ENCODE measurements around the gene MSI2. TPM values are rescaled to one million over a fixed set of nuclear protein-coding genes. Genes with fewer than 3 reads are reported as not detected.

MSI2 gene
- total and polyA plus RNA-seq, 4 donors: 9.4 to 64.0 (median 30.4) TPM

DNA sequence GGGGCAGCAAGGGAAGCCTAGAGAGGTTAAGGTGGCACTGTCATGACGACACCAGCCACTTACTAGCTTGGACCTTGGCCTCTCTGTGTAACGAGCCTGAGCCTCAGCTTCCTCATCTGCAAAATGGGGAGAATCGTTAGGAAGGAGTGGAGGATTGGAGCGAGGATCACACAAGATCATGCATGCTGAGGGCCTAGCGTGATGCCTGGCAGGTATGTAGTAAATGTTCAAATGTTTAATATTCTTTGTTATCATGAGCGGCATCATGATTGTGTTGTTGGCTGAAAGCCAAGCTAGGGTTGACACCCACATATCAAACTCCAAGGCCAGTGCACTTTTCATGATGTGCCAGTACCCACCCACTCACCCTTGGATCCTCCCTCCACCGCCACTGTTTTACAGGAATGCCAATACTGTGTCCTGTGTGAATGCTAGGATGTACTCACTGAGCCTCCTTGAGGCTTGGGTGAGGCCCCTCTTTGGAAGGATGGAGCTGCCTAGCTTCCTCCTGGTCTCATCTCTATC, 192.5 kb downstream of the MSI2 start:
- Histone ChIP-seq H3K4me1 (ENCODE audit: control insufficient read depth in 5 of 5, insufficient read depth in 5 of 5, low read length in 5 of 5) (peaks cover 0 to 16% (median 2%) of the 10 kb centered on the region in 5 donors), H3K27ac (ENCODE audit: low read depth in 1 of 2, low read length in 1 of 2) (no peak overlapping the region), H3K36me3 (ENCODE audit: control insufficient read depth in 4 of 4, insufficient read depth in 4 of 4, low read length in 4 of 4) (no peaks in the 10 kb centered on the region), H3K9ac (ENCODE audit: insufficient read depth in 1 of 2, low read length in 2 of 2) (no peak overlapping the region), H3K27me3 (ENCODE audit: control insufficient read depth in 3 of 3, insufficient read depth in 3 of 3, low read length in 2 of 3) (no peaks in the 10 kb centered on the region), H3K9me3 (ENCODE audit: control insufficient read depth in 4 of 4, insufficient read depth in 3 of 4, low read length in 3 of 4) (no peaks in the 10 kb centered on the region), H3K4me3 (no peak overlapping the region)
- TF ChIP-seq, protein P1, sequence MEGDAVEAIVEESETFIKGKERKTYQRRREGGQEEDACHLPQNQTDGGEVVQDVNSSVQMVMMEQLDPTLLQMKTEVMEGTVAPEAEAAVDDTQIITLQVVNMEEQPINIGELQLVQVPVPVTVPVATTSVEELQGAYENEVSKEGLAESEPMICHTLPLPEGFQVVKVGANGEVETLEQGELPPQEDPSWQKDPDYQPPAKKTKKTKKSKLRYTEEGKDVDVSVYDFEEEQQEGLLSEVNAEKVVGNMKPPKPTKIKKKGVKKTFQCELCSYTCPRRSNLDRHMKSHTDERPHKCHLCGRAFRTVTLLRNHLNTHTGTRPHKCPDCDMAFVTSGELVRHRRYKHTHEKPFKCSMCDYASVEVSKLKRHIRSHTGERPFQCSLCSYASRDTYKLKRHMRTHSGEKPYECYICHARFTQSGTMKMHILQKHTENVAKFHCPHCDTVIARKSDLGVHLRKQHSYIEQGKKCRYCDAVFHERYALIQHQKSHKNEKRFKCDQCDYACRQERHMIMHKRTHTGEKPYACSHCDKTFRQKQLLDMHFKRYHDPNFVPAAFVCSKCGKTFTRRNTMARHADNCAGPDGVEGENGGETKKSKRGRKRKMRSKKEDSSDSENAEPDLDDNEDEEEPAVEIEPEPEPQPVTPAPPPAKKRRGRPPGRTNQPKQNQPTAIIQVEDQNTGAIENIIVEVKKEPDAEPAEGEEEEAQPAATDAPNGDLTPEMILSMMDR (IDR thresholded peaks at IDR 0.05; ENCODE audit: control extremely low read depth, extremely low read depth): no peak
- 92 to 96% methylated on average over 7 of the region's 7 CpGs for WGBS, 2 donors
- ATAC-seq (ENCODE audit: insufficient read depth, low FRiP score) (no peak), DNase-seq (no peak)

DNA sequence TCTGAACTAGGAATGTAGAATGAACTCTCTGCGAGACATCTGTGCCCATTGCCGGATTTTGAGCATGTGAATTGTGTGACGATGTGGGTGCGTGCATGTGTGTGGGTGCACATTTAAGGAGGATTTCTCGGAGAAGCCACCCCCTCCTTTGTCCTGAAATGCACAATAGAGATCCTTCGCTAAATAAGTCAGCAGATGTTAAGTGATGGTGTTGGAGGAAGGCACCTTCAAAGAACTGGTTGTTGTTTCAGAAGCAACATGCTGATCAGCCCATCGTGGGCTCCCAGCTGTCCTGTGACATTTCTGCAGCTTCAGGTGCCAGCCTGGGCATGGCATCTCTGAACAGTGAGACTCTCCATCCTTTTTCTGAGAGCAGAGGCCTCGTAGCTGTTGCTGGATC, 194.9 kb downstream of the MSI2 start:
- Histone ChIP-seq H3K36me3 (ENCODE audit: control insufficient read depth in 4 of 4, insufficient read depth in 4 of 4, low read length in 4 of 4) (peaks cover 0 to 1% (median 0%) of the 10 kb centered on the region in 4 donors), H3K4me3 (no peak overlapping the region), H3K27ac (ENCODE audit: low read depth in 1 of 2, low read length in 1 of 2) (no peak overlapping the region), H3K4me1 (ENCODE audit: control insufficient read depth in 5 of 5, insufficient read depth in 5 of 5, low read length in 5 of 5) (peaks cover 2 to 19% (median 12%) of the 10 kb centered on the region in 5 donors), H3K9me3 (ENCODE audit: control insufficient read depth in 4 of 4, insufficient read depth in 3 of 4, low read length in 3 of 4) (peaks cover 0 to 2% (median 0%) of the 10 kb centered on the region in 4 donors), H3K9ac (ENCODE audit: insufficient read depth in 1 of 2, low read length in 2 of 2) (no peak overlapping the region), H3K27me3 (ENCODE audit: control insufficient read depth in 3 of 3, insufficient read depth in 3 of 3, low read length in 2 of 3) (no peaks in the 10 kb centered on the region)
- ATAC-seq (ENCODE audit: insufficient read depth, low FRiP score) (no peak), DNase-seq (no peak)
- WGBS, 2 donors: 88 to 90% methylated on average over 8 of the region's 8 CpGs
- TF ChIP-seq, protein P1 (IDR thresholded peaks at IDR 0.05; ENCODE audit: control extremely low read depth, extremely low read depth): no peak

DNA sequence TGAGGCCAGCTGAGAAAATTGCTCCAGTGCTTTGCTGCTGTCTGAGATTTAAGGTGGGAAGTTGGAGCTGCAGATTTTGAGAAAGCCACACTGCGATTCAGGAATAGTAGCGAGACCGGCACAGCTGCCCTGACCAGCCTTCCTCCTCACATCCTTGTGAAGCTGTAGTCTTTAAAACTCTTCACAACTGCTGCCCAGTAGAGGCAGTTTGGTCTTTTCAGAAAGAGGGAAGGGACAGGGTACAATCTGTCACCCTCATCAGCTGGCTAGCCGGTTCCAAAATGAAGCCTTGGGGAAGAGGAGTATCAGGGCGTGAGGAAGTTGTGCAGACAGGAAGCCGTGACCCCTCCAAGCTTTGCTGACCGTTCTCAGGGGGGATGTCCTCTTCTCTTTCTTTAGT, 195.3 kb downstream of the MSI2 start:
- no peaks in the 10 kb centered on the region for H3K27me3 ChIP-seq (ENCODE audit: control insufficient read depth in 3 of 3, insufficient read depth in 3 of 3, low read length in 2 of 3)
- TF ChIP-seq, protein P1 (IDR thresholded peaks at IDR 0.05; ENCODE audit: control extremely low read depth, extremely low read depth): no peak
- DNase-seq (no peak), ATAC-seq (ENCODE audit: insufficient read depth, low FRiP score) (no peak)
- H3K27ac ChIP-seq (ENCODE audit: low read depth in 1 of 2, low read length in 1 of 2): no peak overlapping the region
- H3K4me1 ChIP-seq (ENCODE audit: control insufficient read depth in 5 of 5, insufficient read depth in 5 of 5, low read length in 5 of 5): peaks cover 2 to 21% (median 12%) of the 10 kb centered on the region in 5 donors
- H3K4me3 ChIP-seq: no peak overlapping the region
- H3K36me3 ChIP-seq (ENCODE audit: control insufficient read depth in 4 of 4, insufficient read depth in 4 of 4, low read length in 4 of 4): peaks cover 0 to 1% (median 0%) of the 10 kb centered on the region in 4 donors
- H3K9ac ChIP-seq (ENCODE audit: insufficient read depth in 1 of 2, low read length in 2 of 2): no peak overlapping the region
- H3K9me3 ChIP-seq (ENCODE audit: control insufficient read depth in 4 of 4, insufficient read depth in 3 of 4, low read length in 3 of 4): peaks cover 0 to 2% (median 0%) of the 10 kb centered on the region in 4 donors
- 30 to 72% methylated on average over 7 of the region's 7 CpGs for WGBS, 2 donors
